Measurements from ENCODE around the gene SOHLH2.

DNA sequence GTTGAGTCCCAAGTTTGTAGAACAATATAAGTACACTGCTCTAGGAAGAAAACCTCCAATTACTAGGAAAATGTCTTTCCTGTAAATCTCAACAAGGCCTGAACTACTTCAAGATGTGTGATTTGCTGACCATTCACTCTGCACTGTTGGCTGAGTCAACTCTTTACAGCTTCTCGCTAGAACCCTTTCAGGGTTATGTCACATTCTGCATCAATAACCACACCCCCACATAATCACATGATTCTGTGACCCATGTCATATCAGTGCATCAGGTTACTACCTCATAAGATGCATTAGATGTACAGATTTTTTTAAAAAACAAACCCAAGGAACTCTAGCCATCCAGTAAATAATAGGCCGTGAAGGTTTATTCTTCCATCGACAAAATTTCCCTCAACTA is 67.0 kb downstream of the SOHLH2 start:
- TF ChIP-seq GATA2 (IDR thresholded peaks at IDR 0.05; ENCODE audit: low read depth, low read length), result no peak
- no peak for TF ChIP-seq GATA3 (IDR thresholded peaks at IDR 0.05; ENCODE audit: low read depth, low read length)
